ENCODE measurements around the gene DOCK9.

The DOCK9 gene

GRCh38 chr13:99003851-99004471 is 26.1 kb upstream of the DOCK9 start:
- no peak for DNase-seq (ENCODE audit: low read depth)
- no peak for TF ChIP-seq CTCF (IDR thresholded peaks at IDR 0.05; ENCODE audit: insufficient read depth, low read depth, low read length, missing control alignments)
- H3K4me3 ChIP-seq (ENCODE audit: low read depth, low read length), result no peak overlapping the region

GRCh38 chr13:99003186-99003585 is 25.3 kb upstream of the DOCK9 start:
- DNase-seq (ENCODE audit: low read depth), result no peak
- H3K4me3 ChIP-seq (ENCODE audit: low read depth, low read length), result no peak overlapping the region
- TF ChIP-seq CTCF (IDR thresholded peaks at IDR 0.05; ENCODE audit: insufficient read depth, low read depth, low read length, missing control alignments), result no peak

DNA sequence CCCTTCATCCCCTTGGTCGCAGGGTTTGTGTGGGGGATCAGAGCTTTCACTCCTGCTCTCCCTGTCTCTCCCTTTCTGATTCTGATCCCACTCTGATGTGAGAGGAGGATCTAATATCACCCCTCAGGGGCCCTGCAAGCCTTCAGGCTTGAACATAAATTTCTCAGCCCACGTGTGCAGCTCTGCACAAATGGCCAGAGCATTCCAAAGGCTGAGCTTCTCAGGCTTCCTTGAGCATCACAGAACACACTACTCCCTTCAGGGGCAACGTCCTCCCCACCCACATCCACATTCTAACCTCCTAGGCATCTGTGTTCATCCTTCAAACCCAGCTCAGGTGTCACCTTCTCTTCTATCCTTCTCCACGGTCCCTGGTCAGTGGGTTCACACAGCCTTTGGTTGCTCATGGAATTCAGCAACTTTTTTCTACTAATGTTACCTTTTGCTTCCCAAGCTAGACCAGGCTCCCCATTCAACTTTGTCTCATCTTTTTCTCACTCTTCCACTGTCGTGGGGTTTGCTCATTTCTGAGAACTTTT is 24.4 kb upstream of the DOCK9 start:
- DNase-seq (ENCODE audit: low read depth), result no peak
- no peak for TF ChIP-seq CTCF (IDR thresholded peaks at IDR 0.05; ENCODE audit: insufficient read depth, low read depth, low read length, missing control alignments)
- no peak overlapping the region for H3K4me3 ChIP-seq (ENCODE audit: low read depth, low read length)

- no peak overlapping the region for H3K4me3 ChIP-seq (ENCODE audit: low read depth, low read length)
- DNase-seq (ENCODE audit: low read depth), result no peak
- TF ChIP-seq CTCF (IDR thresholded peaks at IDR 0.05; ENCODE audit: insufficient read depth, low read depth, low read length, missing control alignments), result no peak
Observed at GRCh38 chr13:99000137-99000536, 22.3 kb upstream of the DOCK9 start.

DNA sequence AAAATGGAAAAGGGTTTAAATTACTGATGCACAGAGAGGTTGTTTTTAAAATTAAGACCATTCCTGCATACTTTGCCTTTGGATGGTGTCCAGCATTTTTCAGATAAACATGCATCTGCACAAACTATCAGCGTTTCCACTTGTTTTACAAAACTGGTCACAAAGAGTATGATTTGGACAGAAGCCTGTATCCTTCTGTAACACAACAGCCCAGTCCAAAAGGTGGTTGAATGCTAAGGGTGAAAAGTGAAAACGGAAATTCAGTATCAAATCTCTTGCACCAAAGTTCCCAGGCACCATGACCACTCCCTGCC is 21.7 kb upstream of the DOCK9 start:
- H3K4me3 ChIP-seq (ENCODE audit: low read depth, low read length), result no peak overlapping the region
- no peak for TF ChIP-seq CTCF (IDR thresholded peaks at IDR 0.05; ENCODE audit: insufficient read depth, low read depth, low read length, missing control alignments)
- no peak for DNase-seq (ENCODE audit: low read depth)

- peak; percentile 43 for DNase-seq (ENCODE audit: low read depth)
- TF ChIP-seq CTCF (IDR thresholded peaks at IDR 0.05; ENCODE audit: insufficient read depth, low read depth, low read length, missing control alignments), result no peak
- no peak overlapping the region for H3K4me3 ChIP-seq (ENCODE audit: low read depth, low read length)
Observed at GRCh38 chr13:98998831-98999638, 21.2 kb upstream of the DOCK9 start.
